ENCODE results near the gene RBM10.

The RBM10 gene

DNA sequence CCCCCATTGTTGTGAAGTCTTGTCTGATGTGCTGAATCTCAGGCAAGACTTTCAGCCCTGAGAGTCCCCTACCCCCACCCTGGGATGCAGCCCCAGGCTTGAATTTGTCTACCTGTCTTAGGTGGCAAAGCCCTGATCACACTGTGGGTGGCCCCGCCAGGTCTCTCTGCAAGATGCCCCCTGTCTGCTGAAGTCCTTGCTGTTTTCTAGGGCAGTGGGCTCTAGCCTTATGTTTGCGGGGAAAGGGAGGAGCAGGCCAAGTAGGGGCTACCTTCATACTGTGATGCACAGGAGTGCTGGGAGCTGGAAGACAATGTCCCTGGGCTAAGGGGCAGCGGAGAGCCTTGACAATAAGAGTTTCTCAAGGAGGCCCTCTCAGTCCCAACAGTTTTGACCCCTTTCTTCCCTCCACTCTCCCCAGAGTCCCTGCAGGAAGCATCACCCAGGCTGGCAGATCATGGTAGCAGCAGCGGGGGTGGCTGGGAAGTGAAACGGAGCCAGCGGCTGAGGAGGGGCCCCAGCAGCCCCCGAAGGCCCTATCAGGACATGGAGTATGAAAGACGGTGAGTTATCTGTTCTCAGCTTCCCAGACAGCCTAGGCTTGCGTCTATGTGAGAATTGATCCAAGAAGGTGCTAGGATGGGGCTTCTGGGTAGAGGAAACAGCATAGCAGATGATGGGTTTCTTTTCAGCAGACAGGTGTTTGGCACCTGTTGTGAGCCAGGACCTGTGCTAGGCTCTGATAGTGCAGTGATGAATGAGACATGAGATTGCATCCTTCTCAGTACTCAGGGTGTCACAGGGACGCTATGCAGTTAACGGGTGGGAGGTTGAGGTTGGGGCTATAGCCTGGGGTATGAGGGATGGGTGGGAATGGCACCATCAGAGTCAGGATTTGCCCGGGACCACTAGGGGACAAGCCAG, 2.2 kb downstream of the RBM10 start:
- DNase-seq (ENCODE audit: low read depth, low spot score): no peak
- H3K4me3 ChIP-seq (ENCODE audit: low read length): no peak overlapping the region; the same call in 1 of the 2 replicates

- DNase-seq (ENCODE audit: low read depth, low spot score): no peak
- H3K4me3 ChIP-seq (ENCODE audit: low read length): no peak overlapping the region
These were observed 3.9 kb downstream of the RBM10 start for GRCh38 chrX:47148946-47149345.

DNA sequence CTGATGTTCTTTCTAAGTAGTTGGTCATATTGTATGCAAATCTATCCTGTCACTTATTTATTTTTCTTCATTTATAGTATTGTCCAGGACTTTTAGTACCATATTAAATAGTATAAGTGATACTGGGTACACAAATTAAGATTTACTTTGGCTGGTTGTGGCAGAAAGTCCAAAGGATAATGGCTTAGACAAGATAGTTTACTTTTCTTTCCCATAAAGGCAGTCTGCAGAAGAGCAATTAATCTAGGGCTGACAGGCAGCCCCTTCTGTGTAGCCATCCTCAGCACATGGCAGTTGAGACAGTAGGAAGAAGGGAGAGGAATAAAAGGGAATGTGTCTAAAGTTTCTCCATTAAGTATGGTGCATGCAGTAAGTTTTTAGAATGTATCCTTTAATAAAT, 6.4 kb downstream of the RBM10 start:
- no peak for DNase-seq (ENCODE audit: low read depth, low spot score)
- no peak overlapping the region for H3K4me3 ChIP-seq (ENCODE audit: low read length)

GRCh38 chrX:47156611-47157520, 11.8 kb downstream of the RBM10 start:
- no peak for DNase-seq (ENCODE audit: low read depth, low spot score)
- H3K4me3 ChIP-seq (ENCODE audit: low read length): no peak overlapping the region

DNA sequence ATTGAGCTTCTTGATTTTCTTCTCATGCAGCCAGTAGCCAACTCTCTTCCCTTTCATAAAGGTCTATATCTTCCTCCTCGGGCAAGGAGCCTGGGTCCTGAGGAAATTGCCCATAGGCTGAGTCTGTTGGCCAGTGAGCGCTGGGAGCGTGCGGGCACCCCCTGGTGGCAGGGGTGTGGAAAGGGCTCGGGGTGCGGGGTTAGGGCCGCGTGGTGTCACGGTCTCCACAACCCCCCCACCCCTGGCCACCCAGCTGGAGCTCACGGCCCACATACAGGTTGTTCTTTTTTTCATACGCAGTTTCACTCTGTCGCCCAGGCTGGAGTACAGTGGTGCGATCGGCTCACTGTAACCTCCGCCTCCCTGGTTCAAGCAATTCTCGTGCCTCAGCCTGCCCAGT, 13.1 kb downstream of the RBM10 start:
- H3K4me3 ChIP-seq (ENCODE audit: low read length): no peak overlapping the region
- no peak for DNase-seq (ENCODE audit: low read depth, low spot score)

GRCh38 chrX:47158781-47159180, 13.8 kb downstream of the RBM10 start:
- no peak for DNase-seq (ENCODE audit: low read depth, low spot score)
- no peak overlapping the region for H3K4me3 ChIP-seq (ENCODE audit: low read length)

GRCh38 chrX:47160781-47161180, 15.8 kb downstream of the RBM10 start:
- no peak overlapping the region for H3K4me3 ChIP-seq (ENCODE audit: low read length)
- no peak for DNase-seq (ENCODE audit: low read depth, low spot score)

- H3K4me3 ChIP-seq (ENCODE audit: low read length): no peak overlapping the region
- no peak for DNase-seq (ENCODE audit: low read depth, low spot score)
These were observed 18.0 kb downstream of the RBM10 start for GRCh38 chrX:47162927-47163583.

DNA sequence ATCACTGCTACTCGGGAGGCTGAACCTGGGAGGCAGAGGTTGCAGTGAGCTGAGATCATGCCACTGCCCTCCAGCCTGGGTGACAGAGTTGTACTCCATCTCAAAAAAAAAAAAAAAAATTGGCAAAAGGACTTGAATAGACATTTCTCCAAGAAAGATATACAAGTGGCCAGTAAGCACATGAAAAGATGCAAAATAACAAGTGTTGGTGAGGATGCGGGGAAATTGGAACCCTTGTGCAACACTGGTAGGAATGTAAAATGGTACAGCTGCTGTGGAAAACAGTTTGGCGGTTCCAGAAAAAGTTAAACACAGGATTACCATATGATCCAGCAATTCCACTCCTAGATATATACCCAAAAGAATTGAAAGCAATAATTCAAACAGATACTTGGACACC, 19.4 kb downstream of the RBM10 start:
- H3K4me3 ChIP-seq (ENCODE audit: low read length): no peak overlapping the region
- DNase-seq (ENCODE audit: low read depth, low spot score): no peak

GRCh38 chrX:47166126-47166525, 21.1 kb downstream of the RBM10 start:
- DNase-seq (ENCODE audit: low read depth, low spot score): no peak
- no peak overlapping the region for H3K4me3 ChIP-seq (ENCODE audit: low read length)

DNA sequence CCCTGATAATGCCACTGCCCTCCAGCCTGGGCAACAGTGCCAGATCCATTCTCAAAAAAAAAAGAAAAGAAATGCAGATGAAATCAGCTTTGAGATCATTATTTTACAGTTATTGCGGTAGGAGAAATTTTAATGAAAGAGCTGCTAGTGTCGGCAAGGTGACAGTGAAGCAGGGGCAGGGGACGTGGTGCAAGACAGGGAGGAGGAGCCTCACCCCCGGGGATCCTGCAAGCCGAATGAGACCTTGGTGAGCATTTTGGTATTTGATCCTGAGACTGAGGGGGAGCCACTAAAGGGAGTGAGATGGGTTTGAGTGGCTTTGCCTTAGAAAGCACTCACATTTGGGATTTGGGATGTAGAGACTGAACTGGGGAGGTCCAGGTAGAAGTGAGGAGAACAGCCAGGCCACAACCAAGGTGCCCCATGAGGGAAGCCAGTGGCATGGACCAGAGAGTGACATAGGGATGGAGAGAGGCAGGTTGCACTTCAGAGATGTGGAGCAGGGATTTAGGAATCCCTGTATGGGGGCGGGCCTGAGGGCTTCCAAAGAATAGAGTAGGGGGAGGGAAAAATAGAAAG, 23.6 kb downstream of the RBM10 start:
- no peak for DNase-seq (ENCODE audit: low read depth, low spot score)

DNA sequence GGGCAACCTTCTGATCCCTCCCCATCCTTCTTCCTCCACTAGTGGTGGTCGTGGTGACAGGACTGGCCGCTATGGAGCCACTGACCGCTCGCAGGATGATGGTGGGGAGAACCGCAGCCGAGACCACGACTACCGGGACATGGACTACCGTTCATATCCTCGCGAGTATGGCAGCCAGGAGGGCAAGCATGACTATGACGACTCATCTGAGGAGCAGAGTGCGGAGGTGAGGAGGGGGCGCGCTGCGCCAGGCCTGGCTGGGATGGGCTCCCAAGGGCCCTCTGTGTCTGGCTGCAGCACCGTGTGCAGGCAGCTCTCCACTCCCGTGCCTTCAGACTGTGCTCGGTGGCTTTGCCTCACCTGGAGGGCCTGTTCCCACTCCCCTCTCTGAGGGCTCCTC, 24.3 kb downstream of the RBM10 start:
- no peak overlapping the region for H3K4me3 ChIP-seq (ENCODE audit: low read length)
- DNase-seq (ENCODE audit: low read depth, low spot score): no peak

More for the DNA sequence above, 23.6 kb downstream of the RBM10 start:
- H3K4me3 ChIP-seq (ENCODE audit: low read length): no peak overlapping the region

DNA sequence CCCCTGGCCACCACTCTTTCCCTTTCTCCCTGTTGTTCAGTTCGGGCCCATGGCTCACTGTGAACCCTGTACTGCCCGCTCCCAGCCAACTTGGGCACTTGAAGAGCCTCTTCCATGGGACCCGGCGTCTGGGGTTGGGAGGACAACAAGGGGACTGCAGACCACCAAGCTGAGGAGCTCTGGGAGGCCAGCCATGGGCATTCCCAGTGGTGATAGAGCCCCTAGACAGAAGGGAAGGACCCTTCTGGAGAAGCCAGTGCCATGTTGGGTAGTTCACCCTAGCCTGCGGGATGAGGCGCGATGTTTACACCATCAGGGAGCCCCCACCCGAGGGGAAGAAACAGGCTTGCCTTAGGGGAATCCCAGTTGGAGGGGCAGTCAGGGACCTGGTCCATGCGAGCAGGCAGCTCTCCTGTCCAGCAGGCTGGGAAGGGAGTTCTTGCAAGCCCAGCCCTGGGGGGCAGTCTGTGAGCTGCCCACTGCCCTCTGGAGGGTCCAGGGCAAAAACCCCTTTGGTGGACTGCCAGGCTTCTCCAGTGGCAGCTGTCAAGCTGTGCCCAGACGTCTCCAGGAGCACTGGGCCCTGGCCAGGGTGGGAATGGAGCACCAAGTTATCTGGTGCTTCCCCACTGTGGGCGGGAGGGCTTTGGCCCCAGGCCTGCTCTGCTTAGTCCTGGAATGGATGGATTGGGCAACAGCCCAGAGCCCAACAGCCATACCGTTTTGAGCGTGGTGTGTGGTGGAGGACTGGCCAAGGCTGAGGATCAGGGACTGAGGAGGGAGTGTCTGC, 24.9 kb downstream of the RBM10 start:
- no peak for DNase-seq (ENCODE audit: low read depth, low spot score)
- no peak overlapping the region for H3K4me3 ChIP-seq (ENCODE audit: low read length)

GRCh38 chrX:47170861-47171692, 26.1 kb downstream of the RBM10 start:
- DNase-seq (ENCODE audit: low read depth, low spot score): no peak
- H3K4me3 ChIP-seq (ENCODE audit: low read length): no peak overlapping the region

- DNase-seq (ENCODE audit: low read depth, low spot score): no peak
These were observed 27.0 kb downstream of the RBM10 start for GRCh38 chrX:47171996-47172395.

GRCh38 chrX:47172549-47172948, 27.5 kb downstream of the RBM10 start:
- H3K4me3 ChIP-seq (ENCODE audit: low read length): no peak overlapping the region
- no peak for DNase-seq (ENCODE audit: low read depth, low spot score)

More at GRCh38 chrX:47171996-47172395, 27.0 kb downstream of the RBM10 start:
- H3K4me3 ChIP-seq (ENCODE audit: low read length): no peak overlapping the region

- no peak for DNase-seq (ENCODE audit: low read depth, low spot score)
- H3K4me3 ChIP-seq (ENCODE audit: low read length): no peak overlapping the region
These were observed 28.2 kb downstream of the RBM10 start for GRCh38 chrX:47172971-47173792.

Measured in Jurkat, Clone E6-1 (cell line).